ENCODE data around the gene CHN1.
A peak's percentile ranks its signal among the peaks of the same experiment; 100 is the strongest.

CHN1 gene

GRCh38 chr2:174903264-174903556 is 102.0 kb downstream of the CHN1 start:
- DNase-seq (ENCODE audit: low read depth) = no peak
- TF ChIP-seq, protein P1, sequence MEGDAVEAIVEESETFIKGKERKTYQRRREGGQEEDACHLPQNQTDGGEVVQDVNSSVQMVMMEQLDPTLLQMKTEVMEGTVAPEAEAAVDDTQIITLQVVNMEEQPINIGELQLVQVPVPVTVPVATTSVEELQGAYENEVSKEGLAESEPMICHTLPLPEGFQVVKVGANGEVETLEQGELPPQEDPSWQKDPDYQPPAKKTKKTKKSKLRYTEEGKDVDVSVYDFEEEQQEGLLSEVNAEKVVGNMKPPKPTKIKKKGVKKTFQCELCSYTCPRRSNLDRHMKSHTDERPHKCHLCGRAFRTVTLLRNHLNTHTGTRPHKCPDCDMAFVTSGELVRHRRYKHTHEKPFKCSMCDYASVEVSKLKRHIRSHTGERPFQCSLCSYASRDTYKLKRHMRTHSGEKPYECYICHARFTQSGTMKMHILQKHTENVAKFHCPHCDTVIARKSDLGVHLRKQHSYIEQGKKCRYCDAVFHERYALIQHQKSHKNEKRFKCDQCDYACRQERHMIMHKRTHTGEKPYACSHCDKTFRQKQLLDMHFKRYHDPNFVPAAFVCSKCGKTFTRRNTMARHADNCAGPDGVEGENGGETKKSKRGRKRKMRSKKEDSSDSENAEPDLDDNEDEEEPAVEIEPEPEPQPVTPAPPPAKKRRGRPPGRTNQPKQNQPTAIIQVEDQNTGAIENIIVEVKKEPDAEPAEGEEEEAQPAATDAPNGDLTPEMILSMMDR (IDR thresholded peaks at IDR 0.05; ENCODE audit: insufficient read depth, low read depth, low read length, missing control alignments) = no peak
- no peak overlapping the region for H3K4me3 ChIP-seq (ENCODE audit: low read length)

DNA sequence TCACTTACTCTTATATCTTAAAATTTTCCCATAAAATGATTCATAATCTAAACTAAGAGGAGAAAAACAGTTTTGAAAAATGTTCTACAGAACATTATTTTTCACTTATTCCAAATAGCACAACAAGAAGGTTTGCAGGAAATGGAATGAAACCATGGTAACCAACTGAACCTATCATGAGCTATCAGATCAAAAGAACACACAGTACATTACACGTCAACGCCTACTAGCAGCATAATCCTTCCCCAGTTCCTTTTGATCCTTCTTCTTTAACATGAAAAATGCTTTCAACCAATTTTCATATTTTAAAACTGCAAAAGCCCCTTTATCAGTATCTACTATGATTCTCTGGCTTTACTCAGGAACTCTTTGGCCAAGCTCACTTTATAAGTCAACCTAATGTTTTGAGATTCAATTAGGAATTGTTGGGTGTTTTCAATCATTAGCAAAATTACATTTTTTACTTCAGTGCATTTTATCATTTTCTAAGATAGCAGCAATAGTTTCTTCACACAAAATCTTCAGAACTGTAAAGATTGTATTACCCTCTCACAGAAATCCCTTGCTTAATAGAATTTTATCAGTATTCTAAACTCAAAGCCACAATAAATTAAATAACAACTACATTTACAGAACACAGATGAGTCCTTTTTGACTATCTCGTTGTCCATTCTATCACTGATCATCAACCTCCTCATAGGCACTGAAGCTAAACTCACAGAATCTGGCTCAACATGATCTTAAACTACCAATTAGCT is 102.5 kb downstream of the CHN1 start:
- TF ChIP-seq, protein P1 (IDR thresholded peaks at IDR 0.05; ENCODE audit: insufficient read depth, low read depth, low read length, missing control alignments) = no peak
- DNase-seq (ENCODE audit: low read depth) = no peak
- no peak overlapping the region for H3K4me3 ChIP-seq (ENCODE audit: low read length)

DNA sequence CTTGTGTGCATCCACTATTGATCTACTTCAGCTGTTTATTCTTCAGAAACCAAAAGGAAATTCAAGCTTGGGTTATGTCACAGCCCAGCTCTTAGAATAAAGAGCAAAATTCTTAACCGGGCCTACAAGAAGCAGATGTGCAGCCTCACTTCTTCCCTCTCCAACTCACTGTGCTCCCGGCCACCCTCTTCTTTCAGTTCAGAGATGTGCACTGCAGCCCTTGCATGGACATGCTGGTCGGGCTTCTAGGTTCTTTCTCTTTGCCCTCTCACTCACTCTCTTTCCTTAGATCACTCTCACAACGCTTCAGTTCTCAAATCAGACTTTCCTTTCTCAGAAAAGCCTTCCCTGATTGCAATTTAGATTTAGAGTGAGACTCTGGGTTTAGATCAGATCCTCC is 104.1 kb downstream of the CHN1 start:
- DNase-seq (ENCODE audit: low read depth) = no peak
- TF ChIP-seq, protein P1 (IDR thresholded peaks at IDR 0.05; ENCODE audit: insufficient read depth, low read depth, low read length, missing control alignments) = no peak
- H3K4me3 ChIP-seq (ENCODE audit: low read length) = no peak overlapping the region

GRCh38 chr2:174897286-174897685 is 107.9 kb downstream of the CHN1 start:
- H3K4me3 ChIP-seq (ENCODE audit: low read length) = no peak overlapping the region
- TF ChIP-seq, protein P1 (IDR thresholded peaks at IDR 0.05; ENCODE audit: insufficient read depth, low read depth, low read length, missing control alignments) = no peak
- DNase-seq (ENCODE audit: low read depth) = no peak

DNA sequence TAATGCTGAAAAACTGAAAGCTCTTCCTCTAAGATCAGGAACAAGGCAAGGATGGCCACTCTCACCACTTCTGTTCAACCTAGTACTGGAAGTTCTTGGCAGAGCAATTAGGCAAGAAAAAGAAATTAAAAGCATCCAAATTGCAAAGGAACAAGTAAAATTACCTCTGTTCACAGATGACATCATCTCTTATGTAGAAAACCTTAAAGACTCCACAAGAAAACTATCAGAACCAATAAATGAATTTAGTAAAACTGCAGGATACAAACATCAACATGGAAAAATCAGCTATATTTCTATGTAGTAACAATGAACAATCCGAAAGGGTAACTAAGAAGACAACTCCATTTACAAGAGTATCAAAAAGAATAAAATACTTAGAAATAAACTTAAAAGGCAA is 112.2 kb downstream of the CHN1 start:
- TF ChIP-seq, protein P1 (IDR thresholded peaks at IDR 0.05; ENCODE audit: insufficient read depth, low read depth, low read length, missing control alignments) = no peak
- no peak for DNase-seq (ENCODE audit: low read depth)
- no peak overlapping the region for H3K4me3 ChIP-seq (ENCODE audit: low read length)

DNA sequence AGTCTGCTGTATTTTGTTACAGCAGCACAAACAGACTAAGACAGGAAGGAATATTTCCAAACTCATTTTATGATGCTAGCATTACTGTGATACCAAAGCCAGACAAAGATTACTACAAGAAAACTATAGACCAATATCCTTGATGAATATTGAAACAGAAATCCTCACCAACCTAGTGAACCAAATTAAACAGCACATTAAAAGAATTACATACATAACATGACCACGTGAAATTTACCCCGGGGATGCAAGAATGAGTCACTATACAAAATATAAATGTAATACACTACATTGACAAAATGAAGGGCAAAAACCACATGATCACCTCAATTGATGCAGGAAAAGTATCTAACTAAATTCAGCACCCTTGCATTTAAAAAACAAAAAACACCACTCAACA is 112.6 kb downstream of the CHN1 start:
- H3K4me3 ChIP-seq (ENCODE audit: low read length) = no peak overlapping the region
- DNase-seq (ENCODE audit: low read depth) = peak; percentile 7
- TF ChIP-seq, protein P1 (IDR thresholded peaks at IDR 0.05; ENCODE audit: insufficient read depth, low read depth, low read length, missing control alignments) = no peak

DNA sequence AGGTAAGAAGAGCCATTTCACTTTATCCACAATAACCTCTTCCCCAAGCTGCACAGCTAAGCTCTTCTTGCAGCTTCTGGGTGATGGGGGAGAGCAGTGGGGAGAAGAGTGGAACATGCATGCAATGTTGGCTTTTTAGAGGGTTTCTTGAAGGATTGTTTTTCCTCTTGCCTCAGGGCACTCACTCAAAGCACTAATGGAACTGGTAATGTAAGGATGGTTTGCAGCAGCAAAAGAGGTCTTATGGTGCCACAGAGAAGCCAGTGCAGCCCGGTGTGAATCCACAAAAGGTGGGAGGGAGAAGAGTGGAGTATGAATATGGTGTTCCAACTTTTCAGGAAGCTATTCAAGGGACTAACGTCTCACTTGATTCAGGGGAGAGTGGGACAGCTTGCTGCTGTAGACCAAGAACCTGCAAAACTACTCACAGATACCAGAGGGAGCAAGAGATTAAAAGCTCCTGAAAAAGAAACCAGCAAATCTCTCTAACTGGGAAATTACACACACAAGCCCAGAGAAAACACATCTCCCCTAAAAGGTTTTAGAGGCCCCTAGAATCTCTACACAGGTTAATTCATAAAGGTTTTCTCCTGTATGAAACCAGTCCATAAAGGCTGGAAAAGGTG is 116.4 kb downstream of the CHN1 start:
- DNase-seq (ENCODE audit: low read depth) = no peak
- TF ChIP-seq, protein P1 (IDR thresholded peaks at IDR 0.05; ENCODE audit: insufficient read depth, low read depth, low read length, missing control alignments) = no peak
- no peak overlapping the region for H3K4me3 ChIP-seq (ENCODE audit: low read length)
